Measurements from ENCODE around the gene MFNG.

DNA sequence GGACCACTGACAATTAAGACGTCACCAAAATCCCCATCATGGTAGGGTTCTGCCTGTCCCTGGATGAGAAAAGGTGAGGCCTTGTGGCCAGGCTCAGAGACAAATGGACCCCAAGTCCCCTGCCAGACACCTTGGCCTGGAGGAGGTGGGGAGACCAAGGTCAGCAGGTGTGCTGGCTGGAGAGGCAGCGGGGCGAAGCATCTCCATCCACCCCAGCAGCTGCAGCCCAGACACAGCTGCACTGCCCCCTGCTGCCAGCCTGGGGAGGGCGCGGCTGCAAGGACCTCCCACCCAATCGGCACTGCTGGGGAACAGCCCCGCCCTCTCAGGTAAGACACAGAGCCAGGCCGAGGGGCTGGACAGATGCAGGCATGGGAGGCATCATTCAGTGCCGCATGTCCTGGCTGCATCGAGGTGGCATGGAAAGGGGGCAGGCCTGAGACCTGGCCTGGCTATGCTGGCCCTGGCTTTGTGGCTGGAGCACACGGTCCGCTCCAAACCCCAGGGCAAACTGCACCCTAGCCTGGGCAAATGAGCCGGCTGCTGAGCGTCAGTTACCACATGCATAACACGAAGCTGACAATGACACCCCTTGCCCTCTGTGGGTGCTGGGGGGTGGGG is 12.2 kb upstream of the MFNG start:
- no peak for TF ChIP-seq ZNF175 (tag by site-specific recombination; IDR thresholded peaks at IDR 0.05)
- TF ChIP-seq TCF7L2 (IDR thresholded peaks at IDR 0.05; ENCODE audit: borderline replicate concordance, low read depth, low read length) = no peak
